Activated CD8-positive, alpha-beta memory T cell treated with anti-CD3 and anti-CD28 coated beads, Interleukin-2, amount 50 U/mL, for 48 hours (primary cell): ENCODE measurements around the gene FAM170B.

Experiments
- DNase-seq: peaks from one replicate; pipeline ENCODE4 v3.0.0-alpha.2; 2020

The FAM170B gene

GRCh38 chr10:49168831-49169500 is 35.1 kb upstream of the FAM170B start:
- DNase-seq = no peak

- DNase-seq = no peak
These were observed 34.3 kb upstream of the FAM170B start for GRCh38 chr10:49168171-49168540.

DNA sequence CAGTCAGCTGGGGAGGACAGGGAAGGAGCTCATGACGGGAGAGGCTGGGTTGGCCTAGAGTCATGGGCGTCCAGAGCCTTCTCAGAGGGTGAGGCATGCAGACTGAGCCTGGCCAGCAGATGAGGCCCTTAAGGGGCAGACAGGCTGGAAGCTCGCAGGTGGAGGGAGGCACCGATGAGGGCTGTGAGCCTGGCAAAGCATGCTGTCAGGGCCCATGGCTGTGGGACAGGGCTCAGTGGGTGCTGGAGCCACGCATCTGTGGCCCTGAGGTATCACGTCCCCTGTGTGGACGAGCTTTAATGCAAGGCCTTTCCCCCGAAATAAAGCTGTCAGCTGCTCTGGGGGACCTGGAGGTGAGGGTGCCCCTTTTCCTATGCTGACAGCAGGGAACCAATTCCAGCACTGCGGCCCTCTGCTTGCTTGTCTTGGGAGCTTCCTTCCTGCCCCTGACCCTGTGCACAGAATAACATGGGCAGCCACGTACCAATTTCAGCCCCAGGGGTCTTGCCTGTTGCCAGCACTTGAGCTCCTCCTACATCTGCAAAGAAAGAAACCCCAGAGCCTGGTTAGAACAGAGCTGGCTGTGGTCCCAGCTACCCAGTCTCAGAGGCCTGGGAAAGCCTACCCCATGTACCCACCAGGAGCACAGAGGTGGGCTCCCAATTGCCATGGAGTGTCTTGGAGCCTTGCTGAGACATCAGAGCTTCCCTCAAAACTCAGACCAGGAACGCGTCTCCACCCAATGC is 33.8 kb upstream of the FAM170B start:
- DNase-seq = no peak

DNA sequence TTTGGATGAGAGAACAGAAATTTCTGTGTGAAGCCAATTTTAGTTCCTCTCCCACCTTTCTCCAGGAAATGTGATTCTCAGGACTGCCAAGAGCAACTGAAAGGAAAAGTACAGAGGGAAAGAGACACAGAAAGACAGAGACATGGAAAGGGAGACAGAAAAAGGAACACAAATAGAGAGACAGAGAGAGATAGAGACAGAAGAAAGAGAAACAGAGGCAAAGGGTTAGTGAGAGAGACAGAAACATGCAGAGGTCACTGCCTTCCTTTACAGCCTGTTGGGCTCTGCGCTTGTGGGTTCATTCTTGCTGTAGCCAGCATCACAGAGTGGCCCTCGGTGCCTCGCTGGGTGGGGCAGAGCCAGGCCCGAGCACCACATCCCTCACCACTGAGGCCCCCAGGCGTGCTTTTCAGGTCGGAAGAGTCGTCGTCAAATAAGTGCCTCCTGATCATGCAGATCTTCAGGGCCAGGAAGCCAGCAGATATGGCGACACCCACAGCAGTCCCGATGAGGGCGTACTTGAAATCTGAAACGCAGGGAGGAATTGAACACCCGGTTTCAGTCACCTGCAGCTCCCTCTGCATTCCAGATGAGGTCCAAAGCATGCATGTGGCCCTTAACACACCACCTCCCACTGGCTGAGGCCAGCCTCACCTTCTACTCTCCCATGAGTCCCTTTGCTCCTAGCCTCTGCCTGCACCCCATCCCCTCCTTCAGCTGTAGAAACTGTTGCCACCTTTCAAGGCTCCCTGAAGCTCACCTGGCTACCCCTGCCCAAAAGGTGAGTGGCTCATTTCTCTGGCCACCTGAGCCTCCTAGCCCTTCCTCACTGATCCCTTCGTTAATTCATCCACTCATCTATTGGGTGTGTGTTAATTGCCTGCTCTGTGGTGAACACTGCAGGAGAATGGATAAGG is 32.9 kb upstream of the FAM170B start:
- no peak for DNase-seq

GRCh38 chr10:49165821-49166483 is 32.1 kb upstream of the FAM170B start:
- no peak for DNase-seq

DNA sequence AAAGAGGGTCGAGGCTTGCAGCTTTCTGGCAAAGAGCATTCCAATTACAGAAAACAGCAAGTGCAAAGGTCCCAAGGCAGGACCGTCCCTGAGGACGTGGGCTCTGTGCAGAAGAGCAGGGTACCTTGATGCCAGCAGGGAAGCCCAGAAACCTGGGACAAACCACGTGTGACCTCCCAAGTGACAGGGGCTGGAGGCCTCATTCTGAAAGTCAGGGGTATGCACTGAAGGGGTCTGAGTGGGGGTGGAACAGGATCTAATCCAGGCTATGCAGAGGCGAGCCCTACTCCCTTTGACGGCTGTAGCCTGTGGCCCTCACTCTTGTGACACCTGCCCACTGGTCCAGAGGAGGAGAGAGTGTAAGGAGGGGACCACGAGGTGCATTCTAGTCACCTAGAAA is 31.4 kb upstream of the FAM170B start:
- no peak for DNase-seq

GRCh38 chr10:49164559-49165188 is 30.9 kb upstream of the FAM170B start:
- DNase-seq = no peak

- DNase-seq = no peak
These were observed 29.9 kb upstream of the FAM170B start for GRCh38 chr10:49163741-49164140.

GRCh38 chr10:49162761-49163310 is 29.0 kb upstream of the FAM170B start:
- no peak for DNase-seq

DNA sequence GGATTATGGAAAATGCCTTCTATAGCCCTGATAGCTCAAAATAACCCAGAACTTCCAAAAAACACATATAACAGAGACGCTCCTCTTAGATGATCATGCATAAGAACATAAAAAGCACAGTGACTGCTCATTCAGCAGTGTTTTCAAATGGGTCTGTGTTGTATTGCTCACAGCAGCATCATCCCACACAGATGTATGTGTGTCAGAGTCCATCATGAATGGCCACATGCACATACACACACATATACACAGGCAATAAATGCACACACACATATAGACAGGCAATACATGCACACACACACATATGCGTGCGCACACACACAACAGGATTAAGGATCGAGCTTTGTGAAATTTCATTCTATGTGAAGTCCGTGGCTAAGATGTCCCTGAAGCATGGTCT is 28.2 kb upstream of the FAM170B start:
- DNase-seq = no peak

GRCh38 chr10:49161411-49161997 is 27.7 kb upstream of the FAM170B start:
- no peak for DNase-seq

DNA sequence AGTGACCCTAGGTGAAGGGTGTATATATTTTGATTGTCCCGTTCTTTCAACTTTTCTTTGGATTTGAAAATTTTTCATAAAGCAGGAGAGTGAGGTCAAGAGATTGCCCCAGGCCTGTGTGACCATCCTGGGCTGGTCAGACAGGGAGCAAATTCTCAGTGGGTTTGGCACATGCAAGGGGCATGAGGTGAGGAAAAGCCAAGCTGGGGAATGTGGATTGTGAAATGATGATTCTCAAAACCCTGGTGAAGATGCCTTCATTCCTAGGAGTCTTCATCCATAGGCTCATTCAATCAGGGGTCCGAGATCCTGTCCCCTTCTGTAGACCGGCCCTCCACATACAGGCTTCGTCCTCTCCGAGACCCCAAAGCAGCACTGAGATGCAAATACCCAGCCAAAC is 27.0 kb upstream of the FAM170B start:
- no peak for DNase-seq

DNA sequence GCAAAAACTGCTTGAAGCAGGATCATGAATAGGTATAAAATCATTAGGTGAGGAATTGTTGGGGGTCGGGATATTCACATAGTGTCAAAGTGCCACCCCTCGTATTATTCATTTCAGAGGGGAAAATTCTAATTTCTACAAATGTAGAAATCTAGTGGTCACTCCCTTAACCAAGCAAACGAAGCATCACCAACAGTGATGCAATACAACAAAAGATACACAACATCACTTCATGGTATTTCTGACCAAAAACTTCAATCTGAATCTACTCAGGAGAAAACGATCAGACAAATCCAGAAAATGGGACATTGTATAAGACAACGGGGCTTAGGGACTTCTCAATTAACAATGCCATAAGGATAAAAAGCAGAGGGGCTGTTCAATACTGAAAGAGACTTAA is 26.3 kb upstream of the FAM170B start:
- DNase-seq = no peak

DNA sequence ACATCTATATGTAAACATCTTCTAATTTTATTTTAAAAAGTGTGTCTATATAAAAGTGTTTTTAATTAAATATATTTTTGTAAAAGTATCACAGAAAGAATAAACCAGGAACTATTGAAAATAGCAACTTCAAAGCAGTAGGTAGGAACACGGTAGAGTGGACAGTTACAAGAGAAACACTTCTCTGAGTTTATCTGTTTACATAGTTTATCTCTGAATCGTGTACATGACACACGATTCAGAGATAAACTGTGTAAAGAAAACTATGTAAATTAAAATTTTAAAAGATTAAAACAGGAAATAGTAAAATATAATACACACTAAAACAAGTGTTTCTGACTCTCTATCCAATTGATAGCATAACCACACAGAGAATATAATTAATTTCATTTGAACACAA is 25.1 kb upstream of the FAM170B start:
- no peak for DNase-seq

- no peak for DNase-seq
These were observed 24.6 kb upstream of the FAM170B start for GRCh38 chr10:49158404-49158803.

DNA sequence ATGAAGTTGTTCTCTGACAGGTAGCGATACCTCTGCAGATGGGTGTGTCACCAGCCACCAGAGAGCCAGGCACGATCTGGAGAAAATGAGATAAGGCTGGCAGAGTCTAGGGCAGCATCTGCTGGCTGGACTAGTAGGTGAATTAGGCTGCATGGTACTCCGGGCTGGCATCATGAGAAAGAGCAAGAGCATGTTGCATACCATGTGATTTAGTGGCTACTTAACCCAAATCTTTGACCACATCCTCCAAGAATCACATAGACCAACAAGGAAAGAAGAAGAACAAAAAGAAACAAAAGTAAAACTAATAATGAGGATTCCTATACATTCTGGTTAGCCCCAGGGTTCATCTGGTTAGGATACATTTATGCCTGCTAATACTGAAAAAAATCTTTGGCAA is 23.4 kb upstream of the FAM170B start:
- no peak for DNase-seq

GRCh38 chr10:49154641-49155040 is 20.8 kb upstream of the FAM170B start:
- DNase-seq = no peak

DNA sequence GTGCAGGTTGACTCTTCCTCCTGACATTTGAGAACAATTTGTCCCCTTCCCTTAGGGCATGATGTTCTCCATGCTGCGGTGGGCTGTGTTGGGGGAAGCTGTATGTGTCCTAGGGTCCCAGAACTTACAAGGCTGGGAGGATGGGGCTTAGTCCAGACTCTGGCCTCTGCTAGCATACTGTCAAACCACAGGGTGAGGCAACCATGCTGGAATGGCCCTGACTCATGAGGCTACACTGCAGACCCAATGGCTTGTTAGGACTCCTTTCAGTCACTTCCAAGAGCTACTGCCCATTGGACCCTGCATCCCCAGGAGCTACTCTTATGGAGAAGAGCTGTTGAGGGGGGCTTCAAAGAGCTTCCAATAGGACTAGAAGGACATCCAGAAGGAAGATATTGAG is 20.1 kb upstream of the FAM170B start:
- DNase-seq = no peak

- DNase-seq = no peak
These were observed 19.3 kb upstream of the FAM170B start for GRCh38 chr10:49153115-49153514.

GRCh38 chr10:49152663-49153062 is 18.8 kb upstream of the FAM170B start:
- DNase-seq = no peak

GRCh38 chr10:49152037-49152436 is 18.2 kb upstream of the FAM170B start:
- no peak for DNase-seq

DNA sequence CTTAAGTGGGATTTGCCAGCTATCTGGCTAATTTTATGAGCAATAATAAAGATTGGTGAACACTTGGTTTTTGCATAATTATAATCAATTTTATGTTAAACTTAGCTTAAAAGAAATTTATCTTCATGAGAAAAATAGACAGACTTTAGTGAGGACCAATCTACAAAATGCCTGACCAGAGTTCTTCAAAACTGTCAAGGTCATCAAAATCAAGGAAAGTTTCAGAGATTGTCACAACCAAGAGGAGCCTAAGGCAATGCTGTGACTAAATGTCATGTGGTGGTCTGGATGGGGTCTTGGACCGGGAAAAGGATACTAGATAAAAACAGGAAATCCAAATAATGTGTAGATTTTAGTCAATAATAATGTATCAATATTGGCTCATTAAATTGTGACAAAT is 17.7 kb upstream of the FAM170B start:
- DNase-seq = no peak
